Natural killer cell (primary cell): ENCODE measurements around the gene MYCN. TPM values are rescaled to one million over a fixed set of nuclear protein-coding genes. Genes with fewer than 3 reads are reported as not detected.

Source experiments
- ATAC-seq, 3 donors: fragments of 150-1000 bp in 2 of 3; fragments of 200-7000 bp in 1 of 3; cut with Tn5 transposase; 1 replicate in 1 of 3; 2 replicates in 2 of 3; pipeline ENCODE4 v1.10.0; 2021; ENCODE audit warnings: mild to moderate bottlenecking in 2 of 3, moderate library complexity in 2 of 3
- DNase-seq, 2 donors: peaks; one replicate each; pipeline versions ENCODE4 v3.0.0 to v3.0.0-alpha.2; 2013 to 2021; ENCODE audit warnings: mixed read lengths in 1 of 2
- H3K27ac ChIP-seq: one replicate; pipeline ENCODE4 v1.5.1; 2013; ENCODE audit warnings: mild to moderate bottlenecking, low read length
- H3K27me3 ChIP-seq: one replicate; pipeline ENCODE4 v1.6.1; 2013; ENCODE audit warnings: low read length; ENCODE audit not compliant: control insufficient read depth, insufficient read depth
- H3K36me3 ChIP-seq: one replicate; pipeline ENCODE4 v1.6.1; 2013; ENCODE audit warnings: low read length; ENCODE audit not compliant: control insufficient read depth, insufficient read depth
- H3K4me1 ChIP-seq: one replicate; pipeline ENCODE4 v1.6.1; 2013; ENCODE audit warnings: low read length; ENCODE audit not compliant: control insufficient read depth, insufficient read depth
- H3K4me3 ChIP-seq: one replicate; pipeline ENCODE4 v1.5.1; 2013; ENCODE audit warnings: low read length
- H3K9me3 ChIP-seq: one replicate; pipeline ENCODE4 v1.6.1; 2013; ENCODE audit warnings: low read length; ENCODE audit not compliant: control insufficient read depth, insufficient read depth
- H3K27ac Mint-ChIP-seq, 2 donors: one replicate each; pipeline ENCODE4 v1.8.0; 2022; ENCODE audit warnings: mild to moderate bottlenecking in 2 of 2, mixed read lengths in 2 of 2, moderate library complexity in 1 of 2
- H3K27me3 Mint-ChIP-seq, 2 donors: one replicate each; pipeline ENCODE4 v1.8.0; 2022; ENCODE audit warnings: low read depth in 2 of 2, mixed read lengths in 2 of 2
- H3K36me3 Mint-ChIP-seq: one replicate; pipeline ENCODE4 v1.8.0; 2022; ENCODE audit warnings: mixed read lengths
- H3K4me1 Mint-ChIP-seq, 2 donors: one replicate each; pipeline ENCODE4 v1.8.0; 2022; ENCODE audit warnings: mixed read lengths in 2 of 2
- H3K4me3 Mint-ChIP-seq: one replicate; pipeline ENCODE4 v1.8.0; 2022; ENCODE audit warnings: mild to moderate bottlenecking, moderate library complexity, mixed read lengths
- H3K9me3 Mint-ChIP-seq, 2 donors: one replicate each; pipeline ENCODE4 v1.8.0; 2022; ENCODE audit warnings: mixed read lengths in 2 of 2
- WGBS: methylation state at CpG from one replicate; pipeline ENCODE4 v1.1.7; 2013; ENCODE audit warnings: missing lambda C conversion rate; ENCODE audit not compliant: insufficient coverage; 5-methylcytosine and 5-hydroxymethylcytosine counted together
- intact Hi-C: fragments of 100-400 bp; cut with micrococcal nuclease; formaldehyde crosslinking; loops from one replicate; pipeline ENCODE4 v1.14.2; 2022
- total RNA-seq, 4 donors: library from RNA; stranded (reverse); fragments of 120-200 nt in 1 of 4; gene quantifications; one replicate each; pipeline versions ENCODE4 v1.2.3 to v1.2.4, GENCODE V29; 2013 to 2022
- TF ChIP-seq, protein P1 (sequence below): fragments of 200-600 bp; IDR thresholded peaks from one replicate; pipeline ENCODE4 v1.8.0; 2022; ENCODE audit warnings: antibody characterized with exemption

MYCN gene
- total RNA-seq, 3 donors from 2014 or later (not counting 1 experiment from before 2014, with no cell fraction given) = 0.18 TPM; not detected in 2

DNA sequence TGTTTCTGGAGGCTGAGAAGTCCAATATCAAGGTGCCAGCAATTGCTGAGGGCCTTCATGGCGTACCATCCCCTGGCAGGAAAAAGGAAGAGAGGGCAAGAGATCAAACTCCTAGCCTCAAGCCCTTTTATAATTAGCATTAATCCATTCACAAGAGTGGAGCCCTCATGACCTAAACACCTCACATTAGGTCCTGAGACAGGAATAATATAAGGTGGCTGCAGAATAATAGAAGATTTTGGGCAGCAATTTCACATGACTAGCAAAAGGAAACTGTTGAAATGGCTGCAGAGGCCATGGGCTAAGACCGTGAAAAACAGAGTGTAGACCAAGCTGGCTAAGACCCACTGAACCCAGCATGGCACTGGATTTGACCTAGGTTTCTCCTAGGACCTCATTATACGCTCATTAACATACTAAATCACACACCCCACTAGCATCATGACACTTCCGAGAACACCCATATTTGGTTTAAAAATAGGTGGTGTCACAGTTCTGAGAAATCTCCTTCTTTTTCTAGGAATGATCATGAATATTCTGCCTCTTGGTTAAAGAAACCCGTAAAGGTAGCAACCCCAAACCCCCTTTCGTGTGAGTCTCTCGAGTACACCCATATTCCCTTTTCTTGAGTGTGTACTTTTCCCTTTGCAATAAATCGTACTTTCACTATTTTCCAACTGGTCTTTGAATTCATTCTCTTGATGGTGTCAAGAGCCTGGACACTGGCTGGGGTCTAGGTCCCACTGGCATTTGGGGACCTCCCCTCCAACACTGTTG lies 3.1 kb upstream of the MYCN start:
- Histone ChIP-seq H3K36me3 (no peaks in the 10 kb centered on the region), H3K4me3 (no peak overlapping the region), H3K9me3 (no peaks in the 10 kb centered on the region), H3K4me1 (peaks cover 27% of the 10 kb centered on the region), H3K27ac (no peak overlapping the region), H3K27me3 (peaks cover 21% of the 10 kb centered on the region)
- H3K4me1 Mint-ChIP-seq = peaks cover 7% of the 10 kb centered on the region in 2 donors
- no peaks in the 10 kb centered on the region for H3K36me3 Mint-ChIP-seq
- H3K4me3 Mint-ChIP-seq = no peak overlapping the region
- no peak overlapping the region for H3K27ac Mint-ChIP-seq
- no peak for ATAC-seq
- H3K27me3 Mint-ChIP-seq = peaks cover 32 to 42% of the 10 kb centered on the region in 2 donors
- intact Hi-C loops = no loop called here
- DNase-seq = no peak
- no peaks in the 10 kb centered on the region for H3K9me3 Mint-ChIP-seq
- WGBS = 79% methylated on average over 7 of the region's 8 CpGs
- TF ChIP-seq, protein P1, sequence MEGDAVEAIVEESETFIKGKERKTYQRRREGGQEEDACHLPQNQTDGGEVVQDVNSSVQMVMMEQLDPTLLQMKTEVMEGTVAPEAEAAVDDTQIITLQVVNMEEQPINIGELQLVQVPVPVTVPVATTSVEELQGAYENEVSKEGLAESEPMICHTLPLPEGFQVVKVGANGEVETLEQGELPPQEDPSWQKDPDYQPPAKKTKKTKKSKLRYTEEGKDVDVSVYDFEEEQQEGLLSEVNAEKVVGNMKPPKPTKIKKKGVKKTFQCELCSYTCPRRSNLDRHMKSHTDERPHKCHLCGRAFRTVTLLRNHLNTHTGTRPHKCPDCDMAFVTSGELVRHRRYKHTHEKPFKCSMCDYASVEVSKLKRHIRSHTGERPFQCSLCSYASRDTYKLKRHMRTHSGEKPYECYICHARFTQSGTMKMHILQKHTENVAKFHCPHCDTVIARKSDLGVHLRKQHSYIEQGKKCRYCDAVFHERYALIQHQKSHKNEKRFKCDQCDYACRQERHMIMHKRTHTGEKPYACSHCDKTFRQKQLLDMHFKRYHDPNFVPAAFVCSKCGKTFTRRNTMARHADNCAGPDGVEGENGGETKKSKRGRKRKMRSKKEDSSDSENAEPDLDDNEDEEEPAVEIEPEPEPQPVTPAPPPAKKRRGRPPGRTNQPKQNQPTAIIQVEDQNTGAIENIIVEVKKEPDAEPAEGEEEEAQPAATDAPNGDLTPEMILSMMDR = no peak

GRCh38 chr2:15937882-15938802 lies 2.2 kb upstream of the MYCN start:
- TF ChIP-seq, protein P1 = no peak
- Mint-ChIP-seq H3K4me1 (peaks cover 7% of the 10 kb centered on the region in 2 donors), H3K27ac (no peak overlapping the region), H3K9me3 (no peaks in the 10 kb centered on the region), H3K27me3 (peaks cover 36 to 43% of the 10 kb centered on the region in 2 donors), H3K36me3 (no peaks in the 10 kb centered on the region), H3K4me3 (peak overlapping the region; percentile 5)
- DNase-seq = no peak
- Histone ChIP-seq H3K27me3 (peaks cover 26% of the 10 kb centered on the region), H3K36me3 (no peaks in the 10 kb centered on the region), H3K27ac (no peak overlapping the region), H3K4me3 (no peak overlapping the region), H3K4me1 (peaks cover 32% of the 10 kb centered on the region), H3K9me3 (no peaks in the 10 kb centered on the region)
- no peak for ATAC-seq
- intact Hi-C loops = loop anchor here (2.0 kb wide), 1 partner anchor 671 kb away; no protein-coding TSS in a partner anchor
- WGBS = 87% methylated on average over 7 of the region's 7 CpGs

- peaks cover 7% of the 10 kb centered on the region in 2 donors for H3K4me1 Mint-ChIP-seq
- Histone ChIP-seq H3K27me3 (peaks cover 32% of the 10 kb centered on the region), H3K4me3 (no peak overlapping the region), H3K9me3 (no peaks in the 10 kb centered on the region), H3K27ac (no peak overlapping the region), H3K36me3 (no peaks in the 10 kb centered on the region), H3K4me1 (peaks cover 32% of the 10 kb centered on the region)
- peaks cover 42 to 51% of the 10 kb centered on the region in 2 donors for H3K27me3 Mint-ChIP-seq
- no peak overlapping the region for H3K4me3 Mint-ChIP-seq
- 61% methylated on average over 6 of the region's 8 CpGs for WGBS
- no peak overlapping the region for H3K27ac Mint-ChIP-seq
- TF ChIP-seq, protein P1 = no peak
- H3K36me3 Mint-ChIP-seq = no peaks in the 10 kb centered on the region
- no peak for ATAC-seq
- H3K9me3 Mint-ChIP-seq = no peaks in the 10 kb centered on the region
- intact Hi-C loops = loop anchor here (2.0 kb wide), 1 partner anchor 670 kb away; no protein-coding TSS in a partner anchor
- no peak for DNase-seq
These were observed 1.4 kb upstream of the MYCN start for GRCh38 chr2:15938803-15939555.
